Activated CD4-positive, alpha-beta T cell treated with anti-CD3 and anti-CD28 coated beads, Interleukin-10, Interleukin-2, amounts not matched to agents 100 ng/mL and 50 ng/mL, durations not matched to agents 16 hours and 8 hours (primary cell): Measurements from ENCODE around the gene VPS35L.
"Not testable (repeated sequence)": the region's sequence is repeated elsewhere in the genome, so short reads cannot be mapped to it uniquely, and the experiment has no call there.

Experiments used
- DNase-seq: peaks from one replicate; pipeline ENCODE4 v3.0.0-alpha.2; 2020

Gene VPS35L

GRCh38 chr16:19715566-19715965 is 160.1 kb downstream of the VPS35L start:
- DNase-seq = no peak

- DNase-seq = no peak
Measured at GRCh38 chr16:19716183-19716582, 160.7 kb downstream of the VPS35L start.

GRCh38 chr16:19716728-19717127 is 161.2 kb downstream of the VPS35L start:
- not testable (repeated sequence) for DNase-seq

GRCh38 chr16:19717314-19717713 is 161.8 kb downstream of the VPS35L start:
- DNase-seq = peak; percentile 17

- DNase-seq = peak; percentile 93
Measured at GRCh38 chr16:19717741-19718623, 162.5 kb downstream of the VPS35L start, which contains the start of the genes IQCK and KNOP1. Gene IQCK, plus strand, starts transcription at chr16:19718271. Its CDS starts 36 bp downstream, at chr16:19718307. Gene KNOP1, minus strand, starts transcription at chr16:19718227. Its CDS starts 3,192 bp downstream, at chr16:19715035.

- no peak for DNase-seq
Measured at GRCh38 chr16:19718624-19718965, 163.1 kb downstream of the VPS35L start.

GRCh38 chr16:19722269-19722952 is 166.9 kb downstream of the VPS35L start:
- DNase-seq = no peak

GRCh38 chr16:19722981-19723380 is 167.5 kb downstream of the VPS35L start:
- DNase-seq = no peak

- DNase-seq = no peak
Measured at GRCh38 chr16:19728636-19728965, 173.1 kb downstream of the VPS35L start.

- DNase-seq = no peak
Measured at GRCh38 chr16:19733551-19733950, 178.0 kb downstream of the VPS35L start.

GRCh38 chr16:19735074-19735867 is 179.8 kb downstream of the VPS35L start:
- no peak for DNase-seq

GRCh38 chr16:19737306-19738038 is 182.0 kb downstream of the VPS35L start:
- no peak for DNase-seq

GRCh38 chr16:19741354-19741753 is 185.9 kb downstream of the VPS35L start:
- no peak for DNase-seq

GRCh38 chr16:19743816-19744159 is 188.3 kb downstream of the VPS35L start:
- DNase-seq = no peak

GRCh38 chr16:19744670-19745069 is 189.2 kb downstream of the VPS35L start:
- no peak for DNase-seq

- no peak for DNase-seq
Measured at GRCh38 chr16:19745286-19746010, 189.9 kb downstream of the VPS35L start.

GRCh38 chr16:19746561-19746960 is 191.1 kb downstream of the VPS35L start:
- no peak for DNase-seq

- DNase-seq = no peak
Measured at GRCh38 chr16:19748389-19749168, 193.1 kb downstream of the VPS35L start.

- DNase-seq = no peak
Measured at GRCh38 chr16:19749571-19750080, 194.1 kb downstream of the VPS35L start.
